ENCODE measurements around the gene GYG1.
"Not testable (repeated sequence)": the region's sequence is repeated elsewhere in the genome, so short reads cannot be mapped to it uniquely, and the experiment has no call there.

Gene GYG1

GRCh38 chr3:148991219-148992026 is at the start of gene GYG1:
GYG1 (plus strand) TSS chr3:148991540; CDS start chr3:148991641, 101 bp downstream.
- DNase-seq, result no peak

- DNase-seq, result peak; percentile 39
Observed at GRCh38 chr3:148943506-148944205, 47.7 kb upstream of the GYG1 start.

GRCh38 chr3:148945116-148945515 is 46.2 kb upstream of the GYG1 start:
- DNase-seq, result no peak

- DNase-seq, result no peak
Observed at GRCh38 chr3:148948913-148949657, 42.3 kb upstream of the GYG1 start.

GRCh38 chr3:148950806-148951205 is 40.5 kb upstream of the GYG1 start:
- DNase-seq, result no peak

- DNase-seq, result no peak
Observed at GRCh38 chr3:148951599-148952361, 39.6 kb upstream of the GYG1 start.

- no peak for DNase-seq
Observed at GRCh38 chr3:148953094-148953493, 38.2 kb upstream of the GYG1 start.

GRCh38 chr3:148954981-148955380 is 36.4 kb upstream of the GYG1 start:
- DNase-seq, result no peak

GRCh38 chr3:148955544-148956346 is 35.6 kb upstream of the GYG1 start:
- DNase-seq, result no peak

- no peak for DNase-seq
Observed at GRCh38 chr3:148957586-148957985, 33.8 kb upstream of the GYG1 start.

- DNase-seq, result no peak
Observed at GRCh38 chr3:148958696-148959095, 32.6 kb upstream of the GYG1 start.

GRCh38 chr3:148962513-148962912 is 28.8 kb upstream of the GYG1 start:
- DNase-seq, result no peak

- no peak for DNase-seq
Observed at GRCh38 chr3:148964809-148965208, 26.5 kb upstream of the GYG1 start.

GRCh38 chr3:148968321-148968720 is 23.0 kb upstream of the GYG1 start:
- no peak for DNase-seq

- DNase-seq, result no peak
Observed at GRCh38 chr3:148970271-148970670, 21.1 kb upstream of the GYG1 start.

- DNase-seq, result no peak
Observed at GRCh38 chr3:148971401-148972163, 19.8 kb upstream of the GYG1 start.

GRCh38 chr3:148974726-148975125 is 16.6 kb upstream of the GYG1 start:
- no peak for DNase-seq

- DNase-seq, result no peak
Observed at GRCh38 chr3:148975248-148975647, 16.1 kb upstream of the GYG1 start.

- DNase-seq, result no peak
Observed at GRCh38 chr3:148975696-148976095, 15.6 kb upstream of the GYG1 start.

- DNase-seq, result no peak
Observed at GRCh38 chr3:148981273-148981672, 10.1 kb upstream of the GYG1 start.

- DNase-seq, result not testable (repeated sequence)
Observed at GRCh38 chr3:148987551-148987950, 3.8 kb upstream of the GYG1 start.
